Neural cell (in vitro differentiated cells): ENCODE measurements around the gene RAB17.

Experiments
- CTCF ChIP-seq: fragments of 450-650 bp; IDR thresholded peaks from 2 replicates; pipeline ENCODE4 v1.5.1; 2014; ENCODE audit warnings: antibody characterized with exemption, mild to moderate bottlenecking, moderate library complexity; ENCODE audit not compliant: poor library complexity, severe bottlenecking
- REST ChIP-seq: IDR thresholded peaks from 2 replicates; pipeline ENCODE4 v1.6.1; 2012; ENCODE audit warnings: borderline replicate concordance
- SMC3 ChIP-seq: fragments of 450-650 bp; conservative IDR thresholded peaks from 2 replicates; pipeline ENCODE4 v1.6.1; 2014; ENCODE audit warnings: antibody characterized with exemption, mild to moderate bottlenecking, moderate library complexity; ENCODE audit not compliant: poor library complexity
- TAF1 ChIP-seq: IDR thresholded peaks from 2 replicates; pipeline ENCODE4 v1.6.1; 2012; ENCODE audit warnings: low read depth

- TF ChIP-seq CTCF = no peak
- TF ChIP-seq REST = no peak
- no peak for TF ChIP-seq TAF1
- no peak for TF ChIP-seq SMC3
These were observed 50.2 kb downstream of the RAB17 start for GRCh38 chr2:237540223-237540775.
